H9 (cell line): Measurements from ENCODE around the gene S1PR4. TPM values are rescaled to one million over a fixed set of nuclear protein-coding genes. Genes with fewer than 3 reads are reported as not detected.
"Not testable (repeated sequence)": the region's sequence is repeated elsewhere in the genome, so short reads cannot be mapped to it uniquely, and the experiment has no call there.

Source experiments
- DNase-seq: peaks from one replicate; pipeline ENCODE4 v3.0.0-alpha.2; 2017
- H2AFZ ChIP-seq: one replicate; pipeline ENCODE4 v1.6.1; 2013; ENCODE audit warnings: mild to moderate bottlenecking, low read length, control low read depth, moderate library complexity
- H2AK5ac ChIP-seq: 2 replicates; pipeline ENCODE4 v1.6.1; 2013; ENCODE audit warnings: low read length, control low read depth, mixed read lengths; ENCODE audit not compliant: insufficient read length
- H2BK120ac ChIP-seq: one replicate; pipeline ENCODE4 v1.6.1; 2013; ENCODE audit warnings: low read depth, mild to moderate bottlenecking, low read length, control low read depth, inconsistent platforms; ENCODE audit not compliant: poor library complexity, severe bottlenecking
- H2BK12ac ChIP-seq: 2 replicates; pipeline ENCODE4 v1.6.1; 2013; ENCODE audit warnings: low read length, control low read depth, mixed read lengths, low read depth; ENCODE audit not compliant: insufficient read length
- H2BK15ac ChIP-seq: 2 replicates; pipeline ENCODE4 v1.6.1; 2013; ENCODE audit warnings: low read depth, low read length, control low read depth
- H2BK20ac ChIP-seq: one replicate; pipeline ENCODE4 v1.6.1; 2013; ENCODE audit warnings: low read depth, mild to moderate bottlenecking, low read length, control low read depth, inconsistent platforms; ENCODE audit not compliant: poor library complexity, severe bottlenecking
- H2BK5ac ChIP-seq: 2 replicates; pipeline ENCODE4 v1.6.1; 2013; ENCODE audit warnings: low read length, control low read depth, mixed read lengths; ENCODE audit not compliant: insufficient read length
- H3K14ac ChIP-seq: 2 replicates; pipeline ENCODE4 v1.6.1; 2013; ENCODE audit warnings: low read length, control low read depth; ENCODE audit not compliant: insufficient read depth
- H3K18ac ChIP-seq: 2 replicates; pipeline ENCODE4 v1.6.1; 2013; ENCODE audit warnings: low read depth, mild to moderate bottlenecking, mixed read lengths, low read length, control low read depth; ENCODE audit not compliant: insufficient read length
- H3K23ac ChIP-seq: 2 replicates; pipeline ENCODE4 v1.6.1; 2013; ENCODE audit warnings: low read length, control low read depth, mixed read lengths, low read depth; ENCODE audit not compliant: insufficient read length
- H3K23me2 ChIP-seq: 2 replicates; pipeline ENCODE4 v1.6.1; 2013; ENCODE audit warnings: low read depth, mild to moderate bottlenecking, mixed read lengths, low read length, control low read depth; ENCODE audit not compliant: insufficient read length, poor library complexity, severe bottlenecking
- H3K27ac ChIP-seq: 2 replicates; pipeline ENCODE4 v1.5.1; 2013; ENCODE audit warnings: low read length, control low read depth, mixed read lengths, low read depth; ENCODE audit not compliant: insufficient read length
- H3K27me3 ChIP-seq: 2 replicates; pipeline ENCODE4 v1.6.1; 2013; ENCODE audit warnings: low read length, control low read depth, inconsistent platforms; ENCODE audit not compliant: insufficient read depth
- H3K4ac ChIP-seq: 2 replicates; pipeline ENCODE4 v1.6.1; 2013; ENCODE audit warnings: low read depth, mild to moderate bottlenecking, control low read depth, inconsistent platforms, low read length, moderate library complexity
- H3K4me1 ChIP-seq: 2 replicates; pipeline ENCODE4 v1.6.1; 2013; ENCODE audit warnings: low read length, control low read depth, inconsistent platforms; ENCODE audit not compliant: insufficient read depth
- H3K4me2 ChIP-seq: 2 replicates; pipeline ENCODE4 v1.6.1; 2013; ENCODE audit warnings: low read length, control low read depth, mixed read lengths; ENCODE audit not compliant: insufficient read length, insufficient read depth
- H3K56ac ChIP-seq: 2 replicates; pipeline ENCODE4 v1.6.1; 2013; ENCODE audit warnings: low read depth, mild to moderate bottlenecking, mixed read lengths, low read length, control low read depth; ENCODE audit not compliant: insufficient read length
- H3K79me1 ChIP-seq: 2 replicates; pipeline ENCODE4 v1.6.1; 2013; ENCODE audit warnings: low read depth, mild to moderate bottlenecking, moderate library complexity, low read length, control low read depth, inconsistent platforms; ENCODE audit not compliant: insufficient read depth, poor library complexity, severe bottlenecking
- H3K79me2 ChIP-seq: 2 replicates; pipeline ENCODE4 v1.6.1; 2013; ENCODE audit warnings: low read length, control low read depth, inconsistent platforms; ENCODE audit not compliant: insufficient read depth
- H3K9ac ChIP-seq: 2 replicates; pipeline ENCODE4 v1.6.1; 2013; ENCODE audit warnings: low read length, control low read depth, mixed read lengths; ENCODE audit not compliant: insufficient read length; ENCODE audit errors: extremely low read depth
- H3K9me3 ChIP-seq: one replicate; pipeline ENCODE4 v1.6.1; 2013; ENCODE audit warnings: low read depth, low read length, inconsistent platforms; ENCODE audit not compliant: control insufficient read depth
- H3T11ph ChIP-seq: one replicate; pipeline ENCODE4 v1.6.1; 2013; ENCODE audit warnings: mild to moderate bottlenecking, low read length, control low read depth, inconsistent platforms
- H4K20me1 ChIP-seq: one replicate; pipeline ENCODE4 v1.6.1; 2013; ENCODE audit not compliant: control insufficient read depth, insufficient read length, insufficient read depth
- H4K5ac ChIP-seq: 2 replicates; pipeline ENCODE4 v1.6.1; 2013; ENCODE audit warnings: low read depth, mild to moderate bottlenecking, mixed read lengths, low read length, control low read depth; ENCODE audit not compliant: insufficient read length
- H4K8ac ChIP-seq: replicated peaks from 2 replicates; pipeline ENCODE4 v1.6.1; 2013; ENCODE audit warnings: low read length, control low read depth, mixed read lengths, low read depth; ENCODE audit not compliant: insufficient read length
- H4K91ac ChIP-seq: 2 replicates; pipeline ENCODE4 v1.6.1; 2013; ENCODE audit warnings: low read depth, mild to moderate bottlenecking, moderate library complexity, mixed read lengths, low read length, control low read depth; ENCODE audit not compliant: insufficient read length
- H3K27ac Mint-ChIP-seq, 3 experiments: 2 replicates in 2 of 3; 3 replicates in 1 of 3; pipeline ENCODE4 v1.8.0; 2020 to 2021; ENCODE audit warnings: mixed read lengths in 3 of 3, mild to moderate bottlenecking in 1 of 3, moderate library complexity in 1 of 3
- H3K27me3 Mint-ChIP-seq: 2 replicates; pipeline ENCODE4 v1.8.0; 2021; ENCODE audit warnings: low read depth, mild to moderate bottlenecking, moderate library complexity, mixed read lengths
- H3K36me3 Mint-ChIP-seq, 3 experiments: 2 replicates in 2 of 3; 3 replicates in 1 of 3; pipeline ENCODE4 v1.8.0; 2020 to 2021; ENCODE audit warnings: low read depth in 3 of 3, mixed read lengths in 3 of 3; ENCODE audit not compliant: insufficient read depth in 1 of 3
- H3K4me1 Mint-ChIP-seq, 2 experiments: 2 replicates each; pipeline ENCODE4 v1.8.0; 2020; ENCODE audit warnings: mixed read lengths in 2 of 2
- H3K4me3 Mint-ChIP-seq, 2 experiments: 2 replicates in 1 of 2; 3 replicates in 1 of 2; pipeline ENCODE4 v1.8.0; 2020 to 2021; ENCODE audit warnings: mild to moderate bottlenecking in 2 of 2, mixed read lengths in 2 of 2, moderate library complexity in 1 of 2
- H3K9me3 Mint-ChIP-seq, 2 experiments: 2 replicates in 1 of 2; 3 replicates in 1 of 2; pipeline ENCODE4 v1.8.0; 2020; ENCODE audit warnings: mild to moderate bottlenecking in 2 of 2, mixed read lengths in 2 of 2, moderate library complexity in 1 of 2
- CTCF ChIP-seq: fragments of 200-600 bp; sonication (generic); conservative IDR thresholded peaks from 3 replicates; pipeline ENCODE4 v1.8.0; 2021; ENCODE audit warnings: antibody characterized with exemption, mild to moderate bottlenecking
- WGBS: extraction: QIAGEN DNeasy Blood & Tissue Kit; methylation state at CpG from one replicate; pipeline ENCODE4 v1.1.7; 2013; ENCODE audit warnings: missing lambda C conversion rate, low lambda C conversion rate, mixed read lengths; ENCODE audit not compliant: insufficient read length; ENCODE audit errors: extremely low coverage; 5-methylcytosine and 5-hydroxymethylcytosine counted together
- total RNA-seq: library from RNA; stranded (reverse); gene quantifications from 2 replicates; pipeline ENCODE4 v1.2.1, GENCODE V29; 2021

Gene S1PR4
- total RNA-seq, 1 experiment from 2014 or later = not detected

GRCh38 chr19:3220576-3220975 lies 42.0 kb downstream of the S1PR4 start:
- Histone ChIP-seq H3K27ac (no peak overlapping the region), H2BK15ac (no peak overlapping the region), H3K18ac (no peak overlapping the region), H3K79me2 (no peaks in the 10 kb centered on the region), H3T11ph (no peak overlapping the region), H2BK12ac (no peak overlapping the region), H3K9me3 (no peaks in the 10 kb centered on the region), H3K79me1 (no peaks in the 10 kb centered on the region), H3K23ac (no peak overlapping the region), H3K4me1 (no peaks in the 10 kb centered on the region), H3K27me3 (no peaks in the 10 kb centered on the region), H3K56ac (no peak overlapping the region), H4K20me1 (no peaks in the 10 kb centered on the region), H3K4me2 (no peak overlapping the region), H3K4ac (no peak overlapping the region), H2BK120ac (no peak overlapping the region), H2BK20ac (no peak overlapping the region), H4K91ac (no peak overlapping the region), H2AFZ (no peak overlapping the region), H3K14ac (no peak overlapping the region), H4K5ac (no peak overlapping the region), H2AK5ac (no peak overlapping the region), H3K9ac (no peak overlapping the region), H2BK5ac (no peak overlapping the region), H4K8ac (no peak overlapping the region), H3K23me2 (peaks cover 3% of the 10 kb centered on the region)
- no CpG with 5 or more reads among the region's 12 CpGs for WGBS
- no peak for DNase-seq
- no peak for TF ChIP-seq CTCF
- Mint-ChIP-seq H3K4me1 (no peaks in the 10 kb centered on the region), H3K4me3 (no peak overlapping the region), H3K36me3 (peaks cover 0 to 5% (median 4%) of the 10 kb centered on the region in 3 experiments; a peak in 4 of 7 replicates), H3K27ac (no peak overlapping the region), H3K9me3 (no peaks in the 10 kb centered on the region), H3K27me3 (peaks cover 15% of the 10 kb centered on the region)

- not testable (repeated sequence) for H3K23me2 ChIP-seq, H2BK20ac ChIP-seq, H2BK5ac ChIP-seq, H3K4me1 ChIP-seq, H4K8ac ChIP-seq, H4K91ac ChIP-seq, H4K20me1 ChIP-seq, H3K27me3 ChIP-seq, H2AK5ac ChIP-seq, H3K4me3 Mint-ChIP-seq, H3K9me3 Mint-ChIP-seq, H3T11ph ChIP-seq, H3K9me3 ChIP-seq, H3K79me1 ChIP-seq, H3K36me3 Mint-ChIP-seq, H2AFZ ChIP-seq, H2BK15ac ChIP-seq, H3K56ac ChIP-seq, H3K4me1 Mint-ChIP-seq, H3K79me2 ChIP-seq, H2BK12ac ChIP-seq, H3K9ac ChIP-seq, H3K23ac ChIP-seq, H3K4ac ChIP-seq, H3K18ac ChIP-seq, DNase-seq, H3K27ac ChIP-seq, H3K14ac ChIP-seq, H3K27ac Mint-ChIP-seq, H3K4me2 ChIP-seq, H4K5ac ChIP-seq, H2BK120ac ChIP-seq
- peaks cover 24% of the 10 kb centered on the region for H3K27me3 Mint-ChIP-seq
- WGBS = no CpG with 5 or more reads among the region's 5 CpGs
Observed at GRCh38 chr19:3221576-3221975, 43.0 kb downstream of the S1PR4 start.
